Smooth muscle cell (in vitro differentiated cells): ENCODE results near the gene ITGAV. TPM values are rescaled to one million over a fixed set of nuclear protein-coding genes. Genes with fewer than 3 reads are reported as not detected.
A peak's percentile ranks its signal among the peaks of the same experiment; 100 is the strongest.

ENCODE experiments used
- DNase-seq: peaks from one replicate; lab custom pipeline; 2025; ENCODE audit not compliant: unreplicated experiment; lab: John Stamatoyannopoulos, UW
- H2AFZ ChIP-seq: fragments of 200-600 bp; sonication (generic); 2 replicates; pipeline ENCODE4 v1.6.0; 2016; ENCODE audit warnings: antibody characterized with exemption, low read depth, mild to moderate bottlenecking
- H3F3A ChIP-seq: fragments of 200-600 bp; sonication (generic); 2 replicates; pipeline ENCODE4 v1.6.0; 2017; ENCODE audit warnings: antibody characterized with exemption, low read depth
- H3K27ac ChIP-seq: fragments of 200-600 bp; sonication (generic); 2 replicates; pipeline ENCODE4 v1.5.1; 2016; ENCODE audit warnings: low read depth, mild to moderate bottlenecking
- H3K27me3 ChIP-seq: fragments of 200-600 bp; sonication (generic); 2 replicates; pipeline ENCODE4 v1.6.1; 2016; ENCODE audit warnings: low read depth, mild to moderate bottlenecking
- H3K36me3 ChIP-seq: fragments of 200-600 bp; sonication (generic); 2 replicates; pipeline ENCODE4 v1.5.1; 2016; ENCODE audit warnings: low read depth
- H3K4me1 ChIP-seq: fragments of 200-600 bp; sonication (generic); 2 replicates; pipeline ENCODE4 v1.5.1; 2016; ENCODE audit warnings: low read depth
- H3K4me2 ChIP-seq: fragments of 200-600 bp; sonication (generic); 2 replicates; pipeline ENCODE4 v1.6.0; 2016; ENCODE audit warnings: mild to moderate bottlenecking
- H3K4me3 ChIP-seq: fragments of 200-600 bp; sonication (generic); 2 replicates; pipeline ENCODE4 v1.5.1; 2016; ENCODE audit warnings: mild to moderate bottlenecking
- H3K79me2 ChIP-seq: fragments of 200-600 bp; sonication (generic); 2 replicates; pipeline ENCODE4 v1.6.0; 2016; ENCODE audit warnings: low read depth, mild to moderate bottlenecking
- H3K9ac ChIP-seq: fragments of 200-600 bp; sonication (generic); 2 replicates; pipeline ENCODE4 v1.6.0; 2016; ENCODE audit warnings: low read depth
- H3K9me3 ChIP-seq: fragments of 200-600 bp; sonication (generic); replicated peaks from 2 replicates; pipeline ENCODE4 v1.5.1; 2016; ENCODE audit warnings: low read depth
- H4K20me1 ChIP-seq: fragments of 200-600 bp; sonication (generic); 2 replicates; pipeline ENCODE4 v1.6.0; 2016; ENCODE audit warnings: low read depth
- CTCF ChIP-seq: fragments of 200-600 bp; sonication (generic); IDR thresholded peaks from 2 replicates; pipeline ENCODE4 v1.5.1; 2017; ENCODE audit warnings: borderline replicate concordance, mild to moderate bottlenecking, antibody characterized with exemption; ENCODE audit not compliant: insufficient read depth, poor library complexity, severe bottlenecking
- WGBS: methylation state at CpG from one replicate; pipeline ENCODE4 v1.1.7; 2016; ENCODE audit warnings: low lambda C conversion rate; 5-methylcytosine and 5-hydroxymethylcytosine counted together
- polyA plus RNA-seq: library from polyadenylated mRNA; unstranded; fragments of >200 nt; fragmentation: Nextera tagmentation; extraction: Ambion mirVana; gene quantifications from 2 replicates; pipeline ENCODE4 v1.2.1, GENCODE V29; 2016
- total RNA-seq: library from RNA; depleted of rRNA; stranded (reverse); fragments of >200 nt; gene quantifications from 2 replicates; pipeline ENCODE4 v1.2.3, GENCODE V29; 2014

Gene ITGAV
- total and polyA plus RNA-seq, 2 experiments from 2014 or later, result 70.8 to 360 TPM

- peaks cover 40% of the 10 kb centered on the region for H4K20me1 ChIP-seq
- no peak overlapping the region for H2AFZ ChIP-seq
- no peak overlapping the region for H3K4me2 ChIP-seq
- no peak overlapping the region for H3K27ac ChIP-seq
- WGBS, result 97% methylated on average over 2 of the region's 2 CpGs
- no peak overlapping the region for H3K9ac ChIP-seq
- H3K79me2 ChIP-seq, result peaks cover 86% of the 10 kb centered on the region
- no peak for DNase-seq
- no peak for TF ChIP-seq CTCF
- H3K36me3 ChIP-seq, result peaks cover 5% of the 10 kb centered on the region
- H3K27me3 ChIP-seq, result no peaks in the 10 kb centered on the region
- no peaks in the 10 kb centered on the region for H3K9me3 ChIP-seq
- H3F3A ChIP-seq, result peaks cover 14% of the 10 kb centered on the region
- peaks cover 6% of the 10 kb centered on the region for H3K4me1 ChIP-seq
- H3K4me3 ChIP-seq, result no peak overlapping the region
Measured at GRCh38 chr2:186632417-186632816, 42.6 kb downstream of the ITGAV start.

- no peaks in the 10 kb centered on the region for H3K27me3 ChIP-seq
Measured at GRCh38 chr2:186634701-186635100, 44.8 kb downstream of the ITGAV start.

GRCh38 chr2:186636800-186637496 lies 47.1 kb downstream of the ITGAV start:
- 90% methylated on average over 11 of the region's 11 CpGs for WGBS
- H3K4me2 ChIP-seq, result no peak overlapping the region
- no peaks in the 10 kb centered on the region for H3K4me1 ChIP-seq
- H4K20me1 ChIP-seq, result peaks cover 6% of the 10 kb centered on the region
- DNase-seq, result no peak
- no peak overlapping the region for H3K9ac ChIP-seq
- no peaks in the 10 kb centered on the region for H3K27me3 ChIP-seq
- peaks cover 31% of the 10 kb centered on the region for H3K36me3 ChIP-seq
- peaks cover 48% of the 10 kb centered on the region for H3K79me2 ChIP-seq
- no peak overlapping the region for H2AFZ ChIP-seq
- no peak overlapping the region for H3K4me3 ChIP-seq
- no peaks in the 10 kb centered on the region for H3K9me3 ChIP-seq
- no peak for TF ChIP-seq CTCF
- H3F3A ChIP-seq, result peaks cover 33% of the 10 kb centered on the region
- H3K27ac ChIP-seq, result peak overlapping the region; percentile 21

More at GRCh38 chr2:186634701-186635100, 44.8 kb downstream of the ITGAV start:
- no peaks in the 10 kb centered on the region for H3K9me3 ChIP-seq
- no peak overlapping the region for H3K4me3 ChIP-seq
- no peak overlapping the region for H2AFZ ChIP-seq
- peaks cover 20% of the 10 kb centered on the region for H4K20me1 ChIP-seq
- no peak for TF ChIP-seq CTCF
- peaks cover 23% of the 10 kb centered on the region for H3K36me3 ChIP-seq
- H3K4me1 ChIP-seq, result peaks cover 1% of the 10 kb centered on the region
- H3F3A ChIP-seq, result peaks cover 23% of the 10 kb centered on the region
- no peak overlapping the region for H3K4me2 ChIP-seq
- DNase-seq, result no peak
- H3K9ac ChIP-seq, result no peak overlapping the region
- peaks cover 69% of the 10 kb centered on the region for H3K79me2 ChIP-seq
- peak overlapping the region; percentile 46 for H3K27ac ChIP-seq

GRCh38 chr2:186637497-186637800 lies 47.6 kb downstream of the ITGAV start:
- Histone ChIP-seq H2AFZ (no peak overlapping the region), H3K27me3 (no peaks in the 10 kb centered on the region), H3K4me1 (no peaks in the 10 kb centered on the region), H3F3A (peaks cover 36% of the 10 kb centered on the region), H3K27ac (peak overlapping the region; percentile 19), H3K4me2 (no peak overlapping the region), H4K20me1 (peaks cover 7% of the 10 kb centered on the region), H3K4me3 (no peak overlapping the region), H3K9me3 (no peaks in the 10 kb centered on the region), H3K9ac (no peak overlapping the region), H3K36me3 (peaks cover 35% of the 10 kb centered on the region), H3K79me2 (peaks cover 46% of the 10 kb centered on the region)
- no peak for DNase-seq
- no peak for TF ChIP-seq CTCF
